OCI-LY7 (cell line): ENCODE measurements around the gene EEF1AKMT2. TPM values are rescaled to one million over a fixed set of nuclear protein-coding genes. Genes with fewer than 3 reads are reported as not detected.
"Not testable (repeated sequence)": the region's sequence is repeated elsewhere in the genome, so short reads cannot be mapped to it uniquely, and the experiment has no call there.

Source experiments
- BruUV-seq: library from RNA; stranded (reverse); fragments of 400-500 nt; replicated peaks from 2 replicates; lab custom pipeline; 2021; lab: Mats Ljungman, UMichigan
- CTCF ChIA-PET: fragments of 300-600 bp; sonication (Branson Sonifier 250); formaldehyde crosslinking; loops from one replicate; lab custom pipeline; 2022; ENCODE audit warnings: antibody characterized with exemption; ENCODE audit not compliant: unreplicated experiment; lab: Charles Lee
- POLR2A ChIA-PET: fragments of 300-600 bp; sonication (Branson Sonifier 250); formaldehyde crosslinking; loops from one replicate; lab custom pipeline; 2022; ENCODE audit warnings: antibody characterized with exemption; lab: Charles Lee
- DNase-seq: peaks from one replicate; pipeline ENCODE4 v3.0.0-alpha.2; 2015; ENCODE audit warnings: low spot score
- H2AFZ ChIP-seq: fragments of 200-600 bp; sonication (generic), shearing (Covaris generic); 2 replicates; pipeline ENCODE4 v1.6.1; 2014; ENCODE audit warnings: mild to moderate bottlenecking, antibody characterized with exemption, low read length, moderate library complexity
- H3K27ac ChIP-seq: fragments of 200-600 bp; sonication (generic); 2 replicates; pipeline ENCODE4 v1.5.1; 2014; ENCODE audit warnings: mixed run types, low read depth, mild to moderate bottlenecking, moderate library complexity, low read length, inconsistent platforms; ENCODE audit not compliant: poor library complexity, severe bottlenecking
- H3K36me3 ChIP-seq: fragments of 200-600 bp; sonication (generic); 2 replicates; pipeline ENCODE4 v1.6.1; 2014; ENCODE audit warnings: mild to moderate bottlenecking, antibody characterized with exemption, low read length, moderate library complexity, mixed read lengths; ENCODE audit not compliant: insufficient read depth
- H3K4me1 ChIP-seq: fragments of 200-600 bp; sonication (generic); 2 replicates; pipeline ENCODE4 v1.5.1; 2014; ENCODE audit warnings: mild to moderate bottlenecking, low read length; ENCODE audit not compliant: insufficient read depth, poor library complexity, severe bottlenecking
- H3K4me2 ChIP-seq: fragments of 200-600 bp; sonication (generic); 2 replicates; pipeline ENCODE4 v1.6.1; 2014; ENCODE audit warnings: mild to moderate bottlenecking, low read length
- H3K4me3 ChIP-seq: fragments of 200-600 bp; sonication (generic); 2 replicates; pipeline ENCODE4 v1.5.1; 2014; ENCODE audit warnings: mild to moderate bottlenecking, low read depth, low read length; ENCODE audit not compliant: poor library complexity, severe bottlenecking
- H3K79me2 ChIP-seq: fragments of 200-600 bp; sonication (generic); 2 replicates; pipeline ENCODE4 v1.6.1; 2016; ENCODE audit warnings: low read depth, mild to moderate bottlenecking, low read length, moderate library complexity, mixed read lengths; ENCODE audit not compliant: insufficient read depth
- H3K9me2 ChIP-seq: fragments of 200-600 bp; sonication (generic); 2 replicates; pipeline ENCODE4 v1.6.1; 2016; ENCODE audit warnings: mild to moderate bottlenecking, low read length, mixed read lengths; ENCODE audit not compliant: insufficient read depth
- H3K9me3 ChIP-seq: fragments of 200-600 bp; sonication (generic); 2 replicates; pipeline ENCODE4 v1.6.1; 2014; ENCODE audit warnings: mild to moderate bottlenecking, mixed run types, low read length, mixed read lengths
- H4K20me1 ChIP-seq: fragments of 200-600 bp; sonication (generic); 2 replicates; pipeline ENCODE4 v1.6.1; 2014; ENCODE audit warnings: mild to moderate bottlenecking, antibody characterized with exemption, low read length, moderate library complexity, mixed read lengths; ENCODE audit not compliant: insufficient read depth
- CTCF ChIP-seq: fragments of 200-600 bp; sonication (generic); conservative IDR thresholded peaks from 2 replicates; pipeline ENCODE4 v1.5.1; 2014; ENCODE audit warnings: mild to moderate bottlenecking, antibody characterized with exemption, low read length, moderate library complexity, mixed read lengths
- EZH2phosphoT487 ChIP-seq: fragments of 200-600 bp; sonication (generic); IDR thresholded peaks from 2 replicates; pipeline ENCODE4 v1.6.1; 2018; ENCODE audit warnings: low read depth, borderline replicate concordance, mild to moderate bottlenecking, mixed run types, antibody characterized with exemption, low read length, moderate library complexity, mixed read lengths
- intact Hi-C: fragments of 100-400 bp; cut with micrococcal nuclease; formaldehyde crosslinking; loops from one replicate; pipeline ENCODE4 v1.10.0; 2022; ENCODE audit not compliant: unreplicated experiment
- total RNA-seq, 2 experiments: library from RNA; depleted of rRNA in 1 of 2; stranded (reverse); fragments of >200 nt in 1 of 2; shearing (Covaris generic) in 1 of 2; gene quantifications; 2 replicates each; pipeline ENCODE4 v1.2.3, GENCODE V29; 2014 to 2022

EEF1AKMT2 gene
- total RNA-seq, 2 experiments from 2014 or later: 32.4 to 37.7 TPM

- DNase-seq: peak; percentile 51
- no peaks in the 10 kb centered on the region for H3K9me2 ChIP-seq
- TF ChIP-seq CTCF (peak; percentile 84), EZH2phosphoT487 (no peak)
- no peaks in the 10 kb centered on the region for H3K9me3 ChIP-seq
- ChIA-PET CTCF (no interaction called here), POLR2A (interaction anchor here (0.7 kb wide), 1 partner anchor 215 kb away, joined by 6 read pairs; no protein-coding TSS in a partner anchor)
- BruUV-seq: no TSS peak
- no peaks in the 10 kb centered on the region for H4K20me1 ChIP-seq
- no peaks in the 10 kb centered on the region for H3K4me1 ChIP-seq
- H2AFZ ChIP-seq: no peak overlapping the region
- H3K79me2 ChIP-seq: no peaks in the 10 kb centered on the region
- H3K27ac ChIP-seq: no peak overlapping the region
- intact Hi-C loops: loop anchor here (1.0 to 10.0 kb wide), 3 partner anchors 70 to 297 kb away; no protein-coding TSS in a partner anchor
- no peak overlapping the region for H3K4me2 ChIP-seq
- H3K36me3 ChIP-seq: peaks cover 78% of the 10 kb centered on the region
- no peak overlapping the region for H3K4me3 ChIP-seq
Observed at GRCh38 chr10:124827474-124827873, 35.8 kb upstream of the EEF1AKMT2 start.

GRCh38 chr10:124826262-124826661 is 34.6 kb upstream of the EEF1AKMT2 start:
- TF ChIP-seq CTCF (no peak), EZH2phosphoT487 (no peak)
- CTCF ChIA-PET: no interaction called here
- Histone ChIP-seq H3K9me2 (no peaks in the 10 kb centered on the region), H4K20me1 (no peaks in the 10 kb centered on the region), H3K9me3 (no peaks in the 10 kb centered on the region), H3K4me3 (no peak overlapping the region), H2AFZ (no peak overlapping the region), H3K4me2 (no peak overlapping the region), H3K79me2 (no peaks in the 10 kb centered on the region), H3K36me3 (peaks cover 76% of the 10 kb centered on the region), H3K4me1 (no peaks in the 10 kb centered on the region), H3K27ac (no peak overlapping the region)
- no peak for DNase-seq
- no TSS peak for BruUV-seq
- intact Hi-C loops: loop anchor here (5.0 to 10.0 kb wide), 2 partner anchors 69 to 201 kb away; no protein-coding TSS in a partner anchor
- POLR2A ChIA-PET: interaction anchor here (0.6 kb wide), 1 partner anchor 788 kb away, joined by 5 read pairs; no protein-coding TSS in a partner anchor

GRCh38 chr10:124825702-124826101 is 34.0 kb upstream of the EEF1AKMT2 start:
- H3K79me2 ChIP-seq: no peaks in the 10 kb centered on the region
- no peaks in the 10 kb centered on the region for H3K9me3 ChIP-seq
- POLR2A ChIA-PET: interaction anchor here (0.6 to 2.1 kb wide), 2 partner anchors 17 to 787 kb away, joined by 5 to 9 read pairs; no protein-coding TSS in a partner anchor
- no peak overlapping the region for H2AFZ ChIP-seq
- no peak overlapping the region for H3K4me3 ChIP-seq
- no peak for DNase-seq
- no TSS peak for BruUV-seq
- CTCF ChIA-PET: no interaction called here
- no peak for TF ChIP-seq EZH2phosphoT487
- no peak for TF ChIP-seq CTCF
- intact Hi-C loops: loop anchor here (5.0 to 10.0 kb wide), 2 partner anchors 68 to 201 kb away; no protein-coding TSS in a partner anchor
- no peaks in the 10 kb centered on the region for H4K20me1 ChIP-seq
- H3K9me2 ChIP-seq: no peaks in the 10 kb centered on the region
- H3K4me2 ChIP-seq: no peak overlapping the region
- no peak overlapping the region for H3K27ac ChIP-seq
- no peaks in the 10 kb centered on the region for H3K4me1 ChIP-seq
- peaks cover 76% of the 10 kb centered on the region for H3K36me3 ChIP-seq

- intact Hi-C loops: loop anchor here (5.0 to 10.0 kb wide), 2 partner anchors 68 to 200 kb away; no protein-coding TSS in a partner anchor
- POLR2A ChIA-PET: interaction anchor here (0.6 to 2.1 kb wide), 3 partner anchors 18 to 66 kb away, joined by 3 to 9 read pairs (median 3); no protein-coding TSS in a partner anchor
- BruUV-seq: not testable (repeated sequence)
Observed at GRCh38 chr10:124824932-124825331, 33.2 kb upstream of the EEF1AKMT2 start.

More at GRCh38 chr10:124824932-124825331, 33.2 kb upstream of the EEF1AKMT2 start:
- H3K27ac ChIP-seq, H3K9me2 ChIP-seq, CTCF ChIA-PET, H4K20me1 ChIP-seq, H3K79me2 ChIP-seq, DNase-seq, H3K4me2 ChIP-seq, H2AFZ ChIP-seq, H3K4me3 ChIP-seq, H3K9me3 ChIP-seq, H3K4me1 ChIP-seq: not testable (repeated sequence)
- peaks cover 76% of the 10 kb centered on the region for H3K36me3 ChIP-seq
